ENCODE results near the gene NEDD8.

Gene NEDD8

GRCh38 chr14:24269368-24269767, 37.2 kb upstream of the NEDD8 start:
- TF ChIP-seq SIN3A (IDR thresholded peaks at IDR 0.05; ENCODE audit: borderline replicate concordance, insufficient read depth, low read length), result no peak
- TF ChIP-seq TAF1 (IDR thresholded peaks at IDR 0.05; ENCODE audit: borderline replicate concordance, insufficient read depth, low read length), result no peak
- no peak for TF ChIP-seq REST (IDR thresholded peaks at IDR 0.05; ENCODE audit: insufficient read depth in 1 of 2, low read depth in 2 of 2, low read length in 2 of 2)
- no peak for TF ChIP-seq POLR2AphosphoS5 (IDR thresholded peaks at IDR 0.05; ENCODE audit: low read depth, low read length)
- no peak for TF ChIP-seq FOXP2 (optimal IDR thresholded peaks at IDR 0.05; ENCODE audit: borderline replicate concordance, extremely low read depth, extremely low read length, insufficient read depth)

DNA sequence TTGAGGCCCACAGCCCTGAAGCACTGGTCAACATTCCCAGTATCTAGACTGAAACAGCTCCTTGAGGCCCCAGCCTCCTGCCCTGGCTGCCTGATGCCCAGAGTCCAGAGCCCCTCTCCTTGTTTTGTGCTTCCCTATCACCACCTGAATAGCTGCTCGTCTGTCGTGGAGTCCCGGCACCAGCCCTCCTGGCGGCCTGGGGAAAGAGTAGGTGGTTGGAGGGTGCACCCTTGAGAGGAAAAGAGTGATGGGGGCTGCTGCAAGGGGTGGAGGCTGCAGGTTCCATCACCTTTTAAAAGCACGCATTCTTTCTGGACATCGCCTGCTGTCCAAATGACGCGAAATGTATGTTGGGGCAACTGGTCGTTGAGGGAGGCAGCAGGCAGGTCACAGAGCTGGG, 36.1 kb upstream of the NEDD8 start:
- TF ChIP-seq FOXP2 (optimal IDR thresholded peaks at IDR 0.05; ENCODE audit: borderline replicate concordance, extremely low read depth, extremely low read length, insufficient read depth) (no peak), SIN3A (IDR thresholded peaks at IDR 0.05; ENCODE audit: borderline replicate concordance, insufficient read depth, low read length) (no peak), REST (IDR thresholded peaks at IDR 0.05; ENCODE audit: insufficient read depth in 1 of 2, low read depth in 2 of 2, low read length in 2 of 2) (no peak), POLR2AphosphoS5 (IDR thresholded peaks at IDR 0.05; ENCODE audit: low read depth, low read length) (no peak), TAF1 (IDR thresholded peaks at IDR 0.05; ENCODE audit: borderline replicate concordance, insufficient read depth, low read length) (no peak)

DNA sequence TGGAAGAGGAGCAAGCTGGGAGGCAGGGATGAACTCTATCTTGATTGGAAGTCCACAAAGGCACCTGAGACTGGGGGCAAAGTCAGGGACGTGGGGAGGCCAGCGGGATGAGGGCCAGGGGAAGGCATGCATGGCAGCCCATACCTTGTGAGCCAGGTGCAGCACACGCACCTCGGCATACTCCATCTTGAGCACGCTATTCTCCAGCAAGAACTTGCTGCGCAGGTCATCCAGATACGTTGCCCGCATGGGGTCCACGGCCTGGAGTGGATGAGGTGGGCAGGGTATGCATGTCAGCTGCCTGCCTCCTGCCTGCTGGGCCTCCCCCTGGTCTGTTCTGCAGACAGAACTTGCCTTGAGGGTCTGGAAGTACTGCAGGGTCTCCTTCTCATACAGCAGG, 35.3 kb upstream of the NEDD8 start:
- TF ChIP-seq REST (IDR thresholded peaks at IDR 0.05; ENCODE audit: insufficient read depth in 1 of 2, low read depth in 2 of 2, low read length in 2 of 2) (no peak), POLR2AphosphoS5 (IDR thresholded peaks at IDR 0.05; ENCODE audit: low read depth, low read length) (no peak), TAF1 (IDR thresholded peaks at IDR 0.05; ENCODE audit: borderline replicate concordance, insufficient read depth, low read length) (no peak), FOXP2 (optimal IDR thresholded peaks at IDR 0.05; ENCODE audit: borderline replicate concordance, extremely low read depth, extremely low read length, insufficient read depth) (no peak), SIN3A (IDR thresholded peaks at IDR 0.05; ENCODE audit: borderline replicate concordance, insufficient read depth, low read length) (no peak)

DNA sequence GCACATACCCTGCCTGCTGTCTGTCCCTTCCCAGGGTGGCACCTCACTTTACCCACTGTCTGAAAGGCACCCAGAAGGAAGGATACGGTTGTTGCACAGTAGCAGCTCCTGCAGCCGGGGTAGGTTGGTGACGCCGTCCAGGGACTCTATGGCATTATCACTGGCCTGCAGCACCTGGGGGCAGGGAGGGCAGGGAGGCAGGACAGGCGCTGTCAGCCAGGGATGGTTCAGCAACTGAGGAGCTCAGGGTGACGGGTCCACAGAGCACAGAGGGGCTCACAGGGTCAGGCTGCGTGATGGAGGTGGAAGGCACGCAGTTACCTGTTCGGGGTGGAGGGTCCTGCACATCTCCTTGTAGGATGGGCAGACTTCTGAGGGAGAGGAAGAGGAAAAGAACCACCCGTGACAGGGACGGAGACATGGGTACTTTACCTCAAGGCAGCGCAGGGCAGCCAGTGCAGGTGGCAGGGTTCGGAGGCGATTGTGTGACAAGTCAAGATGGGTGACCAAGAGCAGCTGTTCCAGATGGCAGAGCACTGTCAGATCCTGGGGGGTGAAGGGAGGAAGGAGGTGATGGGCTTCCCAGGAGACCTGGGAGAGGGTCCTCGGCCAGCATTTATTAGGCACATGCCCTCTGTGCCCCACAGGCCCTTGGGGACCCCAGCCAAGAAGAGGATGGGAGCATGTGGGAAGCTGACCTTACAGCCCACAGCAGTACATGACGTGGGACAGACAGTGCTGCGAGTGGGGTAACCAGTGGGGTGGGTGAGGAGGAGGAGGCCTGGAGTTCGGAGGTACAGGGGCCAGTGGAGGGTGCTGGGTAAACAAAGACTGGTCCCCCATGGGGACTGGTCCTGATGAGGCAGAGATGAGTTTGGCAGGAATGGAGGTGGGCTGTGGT, 34.4 kb upstream of the NEDD8 start:
- TF ChIP-seq FOXP2 (optimal IDR thresholded peaks at IDR 0.05; ENCODE audit: borderline replicate concordance, extremely low read depth, extremely low read length, insufficient read depth), result no peak
- TF ChIP-seq POLR2AphosphoS5 (IDR thresholded peaks at IDR 0.05; ENCODE audit: low read depth, low read length), result no peak
- TF ChIP-seq TAF1 (IDR thresholded peaks at IDR 0.05; ENCODE audit: borderline replicate concordance, insufficient read depth, low read length), result no peak
- TF ChIP-seq REST (IDR thresholded peaks at IDR 0.05; ENCODE audit: insufficient read depth in 1 of 2, low read depth in 2 of 2, low read length in 2 of 2), result no peak
- no peak for TF ChIP-seq SIN3A (IDR thresholded peaks at IDR 0.05; ENCODE audit: borderline replicate concordance, insufficient read depth, low read length)

Data from PFSK-1 (cell line).